ENCODE results near the gene FLNA.
"Not testable (repeated sequence)": the region's sequence is repeated elsewhere in the genome, so short reads cannot be mapped to it uniquely, and the experiment has no call there.

The FLNA gene

GRCh38 chrX:154343063-154343462 is 31.4 kb downstream of the FLNA start:
- DNase-seq (ENCODE audit: extremely low read depth in 1 of 2, low read depth in 1 of 2) = not testable (repeated sequence)

- DNase-seq (ENCODE audit: extremely low read depth in 1 of 2, low read depth in 1 of 2) = not testable (repeated sequence)
These were observed 32.8 kb downstream of the FLNA start for GRCh38 chrX:154341399-154342298.

DNA sequence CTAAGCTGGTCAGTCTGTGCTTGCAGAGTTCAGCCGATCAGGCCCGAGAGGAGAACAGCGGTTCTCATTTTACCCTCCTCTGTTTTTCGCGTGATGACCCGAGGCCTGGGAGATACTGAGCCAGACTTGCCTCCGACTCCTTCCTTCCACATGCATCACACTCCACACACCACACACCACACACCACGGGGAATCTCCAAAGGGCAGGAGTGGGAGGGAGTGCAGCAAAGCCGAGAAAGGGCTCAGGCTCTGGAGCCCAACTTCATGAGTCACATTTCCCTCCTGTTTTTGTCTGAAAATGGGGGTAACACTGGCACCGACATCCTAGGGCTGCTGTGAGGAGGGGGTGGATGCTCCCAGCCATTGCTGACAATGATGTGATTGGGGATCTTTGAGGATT is 39.9 kb downstream of the FLNA start:
- peak in 1 of 2 donors; percentile 18 for DNase-seq (ENCODE audit: extremely low read depth in 1 of 2, low read depth in 1 of 2)

DNA sequence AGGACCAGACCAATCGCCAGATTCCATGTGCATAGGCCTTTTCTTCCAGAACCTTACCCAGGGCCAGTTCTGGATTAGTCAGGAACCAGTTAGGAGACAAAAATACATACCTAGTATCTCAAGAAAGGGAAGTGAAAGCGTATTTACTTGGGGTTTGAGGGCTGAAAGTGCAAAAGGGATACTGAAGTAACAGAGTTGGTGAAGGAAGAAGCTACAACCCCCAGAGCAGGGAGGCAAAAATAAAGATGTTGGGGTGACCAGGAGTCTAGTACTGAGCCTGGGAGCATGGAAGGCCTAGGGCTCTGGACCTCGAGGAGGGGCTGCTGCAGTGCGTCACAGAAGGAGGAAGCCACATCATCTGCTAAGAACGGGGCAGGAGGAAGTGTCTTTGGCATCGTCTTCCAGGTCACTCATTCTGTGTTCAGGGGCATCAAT is 40.6 kb downstream of the FLNA start:
- no peak for DNase-seq (ENCODE audit: extremely low read depth in 1 of 2, low read depth in 1 of 2)

GRCh38 chrX:154333116-154333515 is 41.3 kb downstream of the FLNA start:
- no peak for DNase-seq (ENCODE audit: extremely low read depth in 1 of 2, low read depth in 1 of 2)

- no peak for DNase-seq (ENCODE audit: extremely low read depth in 1 of 2, low read depth in 1 of 2)
These were observed 41.9 kb downstream of the FLNA start for GRCh38 chrX:154332561-154332960.

DNA sequence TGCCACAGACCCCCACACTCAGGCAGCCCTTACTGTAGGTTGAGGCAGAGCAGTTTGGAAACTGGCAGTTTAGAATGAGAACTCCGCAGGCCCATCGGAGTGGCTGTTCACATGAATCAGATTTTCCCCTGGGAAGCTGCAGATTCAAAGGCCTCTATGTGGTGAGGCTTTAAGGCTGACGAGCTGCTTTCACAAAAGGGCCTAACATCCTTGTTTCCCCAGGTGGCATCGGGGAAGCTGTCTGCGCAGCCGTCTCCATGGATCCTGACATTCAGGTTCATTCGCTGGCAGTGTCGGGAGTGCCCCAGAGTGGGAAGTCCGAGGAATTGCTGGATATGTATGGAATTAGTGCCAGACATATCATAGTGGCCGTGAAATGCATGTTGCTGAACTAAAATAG is 45.1 kb downstream of the FLNA start:
- no peak for DNase-seq (ENCODE audit: extremely low read depth in 1 of 2, low read depth in 1 of 2)

DNA sequence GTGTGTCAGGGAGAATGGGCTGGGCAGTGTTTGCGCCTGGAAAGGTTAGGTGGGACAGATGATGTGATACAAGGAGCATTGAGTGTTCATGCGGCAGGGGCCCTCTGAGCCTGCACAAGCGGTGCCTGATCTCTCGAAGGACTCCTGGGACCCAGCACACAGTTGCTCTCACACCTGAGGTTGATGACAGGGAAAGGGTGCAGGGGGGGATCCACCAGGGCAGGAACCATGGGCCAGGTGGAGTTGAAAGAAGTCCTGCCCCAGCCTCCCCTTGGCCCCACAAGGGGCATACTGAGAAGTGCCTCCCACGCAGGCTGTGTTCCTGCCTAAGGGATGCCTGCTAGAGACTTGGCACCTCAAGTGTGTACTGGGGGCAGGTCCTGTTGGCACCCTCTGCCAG is 45.8 kb downstream of the FLNA start:
- DNase-seq (ENCODE audit: extremely low read depth in 1 of 2, low read depth in 1 of 2) = no peak

DNA sequence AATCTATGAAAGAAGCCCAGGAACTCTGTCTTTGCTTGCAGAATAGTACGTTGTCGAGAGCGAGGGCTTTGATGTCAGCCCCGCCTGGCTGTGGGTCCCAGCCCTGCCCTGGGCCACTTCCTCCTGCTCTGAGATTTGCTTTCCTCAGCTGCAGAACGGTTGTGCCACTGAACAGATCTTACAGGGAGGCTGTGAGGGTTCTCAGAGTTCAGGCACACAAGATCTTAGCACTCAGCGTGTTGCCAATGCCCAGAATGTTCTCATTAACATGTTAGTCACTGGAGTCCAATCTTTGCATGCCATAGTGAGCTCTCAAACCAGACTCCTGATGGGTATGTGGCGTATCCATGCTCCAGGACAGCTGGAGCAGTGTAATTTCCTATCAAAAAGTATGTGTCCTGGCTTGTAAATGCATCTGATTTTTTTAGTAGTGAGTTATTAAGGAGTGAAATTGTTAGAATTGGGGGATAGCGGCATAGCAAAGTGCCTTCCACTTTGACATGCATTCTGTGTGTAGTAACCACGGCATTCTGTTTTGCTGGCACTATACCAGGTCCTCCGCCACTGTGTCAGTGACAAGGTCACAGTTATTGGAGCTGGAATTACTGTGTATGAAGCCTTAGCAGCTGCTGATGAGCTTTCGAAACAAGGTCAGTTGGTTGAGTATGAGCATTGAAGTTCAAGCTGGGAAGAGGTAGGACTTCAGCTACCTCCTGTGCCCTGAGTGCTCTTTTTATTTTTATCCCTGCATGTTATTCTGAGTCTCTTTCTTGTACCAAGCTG is 47.2 kb downstream of the FLNA start:
- DNase-seq (ENCODE audit: extremely low read depth in 1 of 2, low read depth in 1 of 2) = no peak

- no peak for DNase-seq (ENCODE audit: extremely low read depth in 1 of 2, low read depth in 1 of 2)
These were observed 48.9 kb downstream of the FLNA start for GRCh38 chrX:154325541-154325940.

GRCh38 chrX:154323537-154323936 is 50.9 kb downstream of the FLNA start:
- no peak for DNase-seq (ENCODE audit: extremely low read depth in 1 of 2, low read depth in 1 of 2)

GRCh38 chrX:154322890-154323289 is 51.5 kb downstream of the FLNA start:
- DNase-seq (ENCODE audit: extremely low read depth in 1 of 2, low read depth in 1 of 2) = no peak

GRCh38 chrX:154321594-154321993 is 52.8 kb downstream of the FLNA start:
- DNase-seq (ENCODE audit: extremely low read depth in 1 of 2, low read depth in 1 of 2) = no peak

DNA sequence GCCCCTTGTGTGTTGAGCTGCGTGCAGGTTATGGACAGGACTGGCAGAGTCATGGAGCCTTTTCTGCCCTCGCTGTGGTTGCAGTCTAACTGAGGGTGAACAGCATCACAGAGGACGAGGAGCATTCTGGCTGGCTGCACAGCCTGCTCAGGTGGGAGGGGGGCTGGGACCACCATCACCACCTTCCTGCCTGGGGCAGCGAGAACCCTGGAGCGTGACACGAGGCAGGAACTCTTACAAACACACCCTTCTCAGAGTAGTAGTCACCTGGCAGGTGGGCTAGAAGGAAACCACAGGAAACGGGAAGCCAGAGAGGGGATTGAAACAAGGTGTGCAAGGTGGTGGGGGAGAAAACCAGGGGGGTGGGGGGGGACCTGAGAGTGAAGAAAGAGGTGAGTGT is 53.3 kb downstream of the FLNA start:
- DNase-seq (ENCODE audit: extremely low read depth in 1 of 2, low read depth in 1 of 2) = no peak

GRCh38 chrX:154320406-154320805 is 54.0 kb downstream of the FLNA start:
- DNase-seq (ENCODE audit: extremely low read depth in 1 of 2, low read depth in 1 of 2) = no peak

DNA sequence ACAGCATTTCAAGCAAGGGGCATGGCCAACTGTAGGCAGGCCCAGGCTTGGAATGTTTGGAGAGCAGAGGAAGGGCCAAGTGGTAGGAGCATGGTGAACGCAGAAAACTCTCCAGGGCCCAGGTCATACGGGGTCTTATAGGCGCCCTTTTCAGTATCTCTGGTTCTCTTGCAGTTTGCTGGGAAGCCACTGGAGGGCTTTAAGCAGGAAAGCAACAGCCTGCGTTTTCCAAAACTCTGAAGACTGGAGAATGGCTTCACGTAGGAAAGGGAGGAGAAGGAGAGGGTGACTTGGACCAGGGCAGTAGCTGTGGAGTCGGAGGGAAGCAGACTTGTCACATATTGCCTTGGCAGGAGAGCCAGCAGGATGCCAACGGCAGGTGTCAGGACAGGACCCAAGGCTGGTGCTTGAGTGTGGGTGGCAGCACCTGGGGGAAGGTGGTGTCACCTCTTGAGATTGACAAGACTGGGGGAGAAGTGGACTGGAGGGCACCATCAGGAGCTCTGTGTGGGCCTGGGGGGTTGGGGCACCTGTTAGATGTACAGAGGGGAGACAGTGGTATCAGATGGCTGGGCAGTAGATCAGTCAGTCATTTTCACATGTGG is 56.9 kb downstream of the FLNA start:
- DNase-seq (ENCODE audit: extremely low read depth in 1 of 2, low read depth in 1 of 2) = no peak

- DNase-seq (ENCODE audit: extremely low read depth in 1 of 2, low read depth in 1 of 2) = no peak
These were observed 59.0 kb downstream of the FLNA start for GRCh38 chrX:154315416-154315815.

GRCh38 chrX:154313147-154313546 is 61.3 kb downstream of the FLNA start:
- DNase-seq (ENCODE audit: extremely low read depth in 1 of 2, low read depth in 1 of 2) = peak in 1 of 2 donors; percentile 43

DNA sequence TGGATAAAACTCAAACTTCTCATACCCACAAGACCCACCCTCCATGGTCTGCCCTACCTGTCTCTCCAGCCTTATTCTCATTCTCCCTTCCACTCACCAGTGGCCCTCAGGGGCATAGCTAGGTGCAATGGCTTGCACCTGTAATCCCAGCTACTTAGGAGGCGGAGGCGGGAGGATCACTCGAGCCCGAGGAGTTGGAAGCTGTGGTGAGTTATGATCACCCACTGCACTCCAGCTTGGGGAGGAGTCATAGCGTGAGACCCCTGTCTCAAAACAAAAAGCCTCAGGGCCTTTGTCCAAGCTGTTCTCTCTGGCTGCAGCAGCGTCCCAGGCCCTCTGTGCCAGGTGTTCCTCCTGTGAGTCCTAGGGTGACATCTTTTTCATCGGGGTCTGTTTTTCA is 62.3 kb downstream of the FLNA start:
- no peak for DNase-seq (ENCODE audit: extremely low read depth in 1 of 2, low read depth in 1 of 2)

DNA sequence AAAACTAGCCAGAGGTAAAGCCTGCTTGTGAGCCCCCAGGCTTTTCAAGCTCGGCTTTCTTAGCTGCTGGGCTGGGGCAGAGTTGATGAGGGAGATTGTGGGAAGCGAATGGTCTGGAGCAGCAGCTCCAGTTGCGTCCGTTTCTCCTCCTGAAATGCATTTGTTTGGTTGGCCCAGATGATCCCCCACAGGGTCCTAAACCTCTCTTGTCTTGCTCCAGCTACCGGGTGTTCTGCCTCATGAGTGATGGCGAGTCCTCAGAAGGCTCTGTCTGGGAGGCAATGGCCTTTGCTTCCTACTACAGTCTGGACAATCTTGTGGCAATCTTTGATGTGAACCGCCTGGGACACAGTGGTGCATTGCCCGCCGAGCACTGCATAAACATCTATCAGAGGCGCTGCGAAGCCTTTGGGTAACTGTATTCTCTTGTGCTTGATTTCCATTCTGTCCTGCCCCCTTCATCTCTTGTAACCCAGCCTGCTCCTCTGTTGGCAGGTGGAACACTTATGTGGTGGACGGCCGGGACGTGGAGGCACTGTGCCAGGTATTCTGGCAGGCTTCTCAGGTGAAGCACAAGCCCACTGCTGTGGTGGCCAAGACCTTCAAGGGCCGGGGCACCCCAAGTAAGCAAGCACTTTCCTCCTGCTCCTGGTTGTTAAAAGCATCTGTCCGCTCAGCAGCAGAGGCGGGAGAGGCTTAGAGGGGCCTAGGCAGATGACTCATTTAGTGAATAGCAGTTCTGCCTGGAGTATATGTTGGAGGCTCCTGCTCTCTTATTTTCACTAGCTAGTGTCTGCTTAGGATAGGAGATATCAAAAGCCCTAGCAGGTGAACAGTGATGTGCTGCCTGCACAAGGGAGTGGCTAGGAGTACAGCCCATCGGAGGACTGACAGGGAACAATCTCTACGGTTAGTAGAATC is 63.6 kb downstream of the FLNA start:
- no peak for DNase-seq (ENCODE audit: extremely low read depth in 1 of 2, low read depth in 1 of 2)

Data from stimulated activated CD8-positive, alpha-beta memory T cell treated with anti-CD3 and anti-CD28 coated beads, Interleukin-7, amount 100 ng/mL, for 48 hours (primary cell).